Endothelial cell of umbilical vein (primary cell): ENCODE measurements around the gene CNFN. TPM values are rescaled to one million over a fixed set of nuclear protein-coding genes. Genes with fewer than 3 reads are reported as not detected.
A peak's percentile ranks its signal among the peaks of the same experiment; 100 is the strongest.

Experiments used
- BruUV-seq: library from RNA; stranded (reverse); fragments of 400-500 nt; replicated peaks from 2 replicates; lab custom pipeline; 2021; lab: Mats Ljungman, UMichigan
- CTCF ChIA-PET: fragments of 300-600, 350-600 bp; sonication (Branson Sonifier 250); formaldehyde crosslinking; loops from one replicate; lab custom pipeline; 2021; ENCODE audit warnings: antibody characterized with exemption, inconsistent platforms; lab: Charles Lee
- POLR2A ChIA-PET: fragments of 300-600, 350-600 bp; sonication (Branson Sonifier 250); formaldehyde crosslinking; loops from one replicate; lab custom pipeline; 2021; ENCODE audit warnings: antibody characterized with exemption, inconsistent platforms; lab: Charles Lee
- DNase-seq: peaks from one replicate; pipeline ENCODE4 v3.0.0-alpha.2; 2011; ENCODE audit warnings: low read depth, low spot score
- FAIRE-seq: peaks from 2 replicates; lab custom pipeline; 2011; peaks lifted over from hg19 to GRCh38; lab: Jason Lieb, UNC
- H2AFZ ChIP-seq: 2 replicates; pipeline ENCODE4 v1.6.0; 2012; ENCODE audit warnings: low read depth, low read length, control low read depth, inconsistent platforms
- H3K27ac ChIP-seq: 2 replicates; pipeline ENCODE4 v1.5.1; 2011; ENCODE audit warnings: low read depth, mild to moderate bottlenecking, control low read depth, low read length, moderate library complexity; ENCODE audit not compliant: insufficient read depth
- H3K27me3 ChIP-seq, 2 experiments: 2 replicates each; pipeline versions ENCODE4 v1.6.0 to v1.6.1; 2011; ENCODE audit warnings: low read length in 2 of 2, mixed read lengths in 1 of 2; ENCODE audit not compliant: control insufficient read depth in 2 of 2, insufficient read depth in 2 of 2
- H3K36me3 ChIP-seq, 2 experiments: 2 replicates in 1 of 2; 3 replicates in 1 of 2; pipeline ENCODE4 v1.5.1; 2011; ENCODE audit warnings: low read length in 2 of 2, mild to moderate bottlenecking in 1 of 2, moderate library complexity in 1 of 2; ENCODE audit not compliant: control insufficient read depth in 2 of 2, insufficient read depth in 2 of 2; ENCODE audit errors: extremely low read depth in 1 of 2
- H3K4me1 ChIP-seq: 3 replicates; pipeline ENCODE4 v1.5.1; 2011; ENCODE audit warnings: mild to moderate bottlenecking, low read length; ENCODE audit not compliant: control insufficient read depth, insufficient read depth; ENCODE audit errors: extremely low read depth
- H3K4me2 ChIP-seq: 2 replicates; pipeline ENCODE4 v1.6.1; 2011; ENCODE audit warnings: low read length, control low read depth, mixed read lengths; ENCODE audit not compliant: insufficient read depth
- H3K4me3 ChIP-seq, 3 experiments: fragments of 200-600 bp in 1 of 3; sonication (generic), shearing (Covaris generic) in 1 of 3; replicated peaks in 1 of 3; 2 replicates each; pipeline ENCODE4 v1.5.1; 2011 to 2016; ENCODE audit warnings: control low read depth in 3 of 3, low read length in 3 of 3, mild to moderate bottlenecking in 2 of 3, inconsistent platforms in 1 of 3, low read depth in 1 of 3, moderate library complexity in 1 of 3; ENCODE audit not compliant: insufficient read depth in 1 of 3
- H3K79me2 ChIP-seq: 2 replicates; pipeline ENCODE4 v1.6.0; 2012; ENCODE audit warnings: low read length, inconsistent platforms; ENCODE audit not compliant: control insufficient read depth, insufficient read depth
- H3K9ac ChIP-seq: replicated peaks from 2 replicates; pipeline ENCODE3; 2011; ENCODE audit warnings: low read length, control low read depth; ENCODE audit not compliant: insufficient read depth; ENCODE audit errors: extremely low read depth
- H3K9me1 ChIP-seq: replicated peaks from 3 replicates; pipeline ENCODE4 v1.6.0; 2011; ENCODE audit warnings: mild to moderate bottlenecking, low read length; ENCODE audit not compliant: control insufficient read depth, insufficient read depth; ENCODE audit errors: extremely low read depth
- H3K9me3 ChIP-seq: replicated peaks from 2 replicates; pipeline ENCODE4 v1.5.1; 2012; ENCODE audit warnings: low read length, inconsistent platforms; ENCODE audit not compliant: control insufficient read depth, insufficient read depth
- H4K20me1 ChIP-seq: replicated peaks from 2 replicates; pipeline ENCODE3; 2011; ENCODE audit warnings: mild to moderate bottlenecking, low read length; ENCODE audit not compliant: control insufficient read depth, insufficient read depth; ENCODE audit errors: extremely low read depth
- CTCF ChIP-seq, 2 donors: IDR thresholded peaks; 1 replicate in 1 of 2; 2 replicates in 1 of 2; pipeline ENCODE4 v1.5.1; 2011; ENCODE audit warnings: low read length in 2 of 2, mild to moderate bottlenecking in 2 of 2, moderate library complexity in 2 of 2, control low read depth in 1 of 2, inconsistent platforms in 1 of 2, low read depth in 1 of 2; ENCODE audit not compliant: insufficient read depth in 1 of 2; ENCODE audit errors: extremely low read depth in 1 of 2
- EZH2 ChIP-seq: IDR thresholded peaks from 2 replicates; pipeline ENCODE4 v1.6.1; 2012; ENCODE audit warnings: borderline replicate concordance, low read depth, mild to moderate bottlenecking, moderate library complexity, low read length, inconsistent platforms; ENCODE audit not compliant: severe bottlenecking
- FOS ChIP-seq: IDR thresholded peaks from 2 replicates; pipeline ENCODE4 v1.6.1; 2011; ENCODE audit warnings: mild to moderate bottlenecking, low read length, moderate library complexity, borderline replicate concordance; ENCODE audit not compliant: insufficient read depth
- GATA2 ChIP-seq: IDR thresholded peaks from 2 replicates; pipeline ENCODE4 v1.7.0; 2011; ENCODE audit warnings: low read depth, mild to moderate bottlenecking, moderate library complexity, mixed read lengths, low read length; ENCODE audit not compliant: insufficient read length, insufficient read depth
- JUN ChIP-seq: IDR thresholded peaks from 2 replicates; pipeline ENCODE4 v1.6.1; 2011; ENCODE audit warnings: borderline replicate concordance, low read depth; ENCODE audit not compliant: insufficient read length, insufficient read depth
- MAX ChIP-seq: IDR thresholded peaks from 2 replicates; pipeline ENCODE4 v1.6.1; 2011; ENCODE audit not compliant: insufficient read depth, insufficient read length
- MYC ChIP-seq: IDR thresholded peaks from one replicate; pipeline ENCODE4 v1.6.1; 2011; ENCODE audit warnings: mild to moderate bottlenecking, low read depth, low read length
- POLR2A ChIP-seq: IDR thresholded peaks from 2 replicates; pipeline ENCODE4 v1.6.1; 2012; ENCODE audit warnings: low read depth, mild to moderate bottlenecking, control low read depth, low read length
- POLR2AphosphoS5 ChIP-seq: IDR thresholded peaks from 2 replicates; pipeline ENCODE4 v1.6.1; 2012; ENCODE audit warnings: low read depth, mild to moderate bottlenecking, control low read depth, low read length, moderate library complexity; ENCODE audit not compliant: insufficient read depth
- dilution Hi-C: fragments of 300-500 bp; cut with MboI; formaldehyde crosslinking; loops from one replicate; pipeline ENCODE4 v1.15.0; 2019; ENCODE audit warnings: low sequenced_read_pairs; ENCODE audit not compliant: extremely low pct_ligation_motif_present
- intact Hi-C: fragments of 100-400 bp; cut with micrococcal nuclease; formaldehyde crosslinking; loops from one replicate; pipeline ENCODE4 v1.10.0; 2022
- polyA plus RNA-seq, 4 experiments: library from polyadenylated mRNA; depleted of rRNA in 3 of 4; stranded (reverse) in 3 of 4; unstranded in 1 of 4; fragments of >200 nt; gene quantifications; 2 replicates each; pipeline versions ENCODE4 v1.2.1 to v1.2.3, GENCODE V29; 2011 to 2012; ENCODE audit warnings: missing spikeins in 1 of 4
- total RNA-seq: library from RNA; stranded (reverse); gene quantifications from 2 replicates; pipeline ENCODE4 v1.2.3, GENCODE V29; 2021

The CNFN gene
- total and polyA plus RNA-seq, 2 donors (not counting 3 experiments of a cell fraction or from before 2014, with no cell fraction given): 0.23 to 0.73 TPM

- DNase-seq (no peak), FAIRE-seq (no peak)
- Histone ChIP-seq H3K4me2 (peak overlapping the region; percentile 16), H3K9me3 (no peaks in the 10 kb centered on the region), H3K9me1 (no peaks in the 10 kb centered on the region), H3K36me3 (no peaks in the 10 kb centered on the region), H4K20me1 (no peaks in the 10 kb centered on the region), H3K79me2 (peaks cover 5% of the 10 kb centered on the region), H3K27ac (no peak overlapping the region), H3K27me3 (no peaks in the 10 kb centered on the region), H2AFZ (no peak overlapping the region), H3K9ac (no peak overlapping the region), H3K4me1 (peaks cover 5% of the 10 kb centered on the region), H3K4me3 (peak overlapping the region in 1 of 3 experiments; percentile 46)
- no TSS peak for BruUV-seq
- ChIA-PET POLR2A (no interaction called here), CTCF (interaction anchor here (0.6 to 2.6 kb wide), 10 partner anchors 10 to 294 kb away, joined by 3 to 19 read pairs (median 4); no protein-coding TSS in a partner anchor)
- TF ChIP-seq MAX: no peak
- no peak for TF ChIP-seq EZH2
- TF ChIP-seq JUN: no peak
- no peak for TF ChIP-seq FOS
- no peak for TF ChIP-seq POLR2A
- no peak for TF ChIP-seq GATA2
- no peak for TF ChIP-seq CTCF (IDR thresholded peaks at IDR 0.05; ENCODE audit: extremely low read depth in 1 of 2, insufficient read depth in 1 of 2, low read depth in 1 of 2, low read length in 2 of 2)
- no peak for TF ChIP-seq POLR2AphosphoS5
- no peak for TF ChIP-seq MYC
- dilution Hi-C loops (no loop called here), intact Hi-C loops (no loop called here)
These were observed 12.4 kb upstream of the CNFN start for GRCh38 chr19:42402376-42403116.
